ENCODE measurements around the gene GBA2.

GBA2 gene

DNA sequence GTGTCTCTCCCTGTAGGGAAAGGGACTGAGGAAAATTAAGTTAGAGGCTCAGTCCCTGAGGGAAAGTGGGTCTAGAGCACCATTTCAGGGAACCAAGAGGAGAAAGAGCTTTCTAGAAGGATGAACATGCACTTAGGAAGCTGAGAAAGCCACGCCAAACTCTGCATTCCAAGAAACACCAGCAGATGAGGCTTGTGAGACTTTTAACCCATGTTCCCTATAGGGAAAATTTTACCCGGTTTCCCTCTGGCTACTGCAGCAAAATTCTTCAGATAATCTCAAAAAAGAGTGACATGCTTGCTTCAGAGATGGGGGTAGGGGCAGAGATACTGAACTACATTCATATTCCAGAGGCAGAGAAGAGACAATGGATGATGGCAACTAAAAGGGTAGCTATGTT is 25.6 kb downstream of the GBA2 start:
- TF ChIP-seq PPARA (CRISPR knock-in tag; IDR thresholded peaks at IDR 0.05; ENCODE audit: borderline replicate concordance) (no peak), ZC3H10 (CRISPR knock-in tag; IDR thresholded peaks at IDR 0.05) (no peak), OSR1 (CRISPR knock-in tag; IDR thresholded peaks at IDR 0.05) (no peak), ARNTL (CRISPR knock-in tag; IDR thresholded peaks at IDR 0.05; ENCODE audit: borderline replicate concordance, low read depth) (no peak), TOX (CRISPR knock-in tag; IDR thresholded peaks at IDR 0.05; ENCODE audit: borderline replicate concordance) (no peak), ZNF70 (CRISPR knock-in tag; IDR thresholded peaks at IDR 0.05) (no peak), CSDC2 (CRISPR knock-in tag; IDR thresholded peaks at IDR 0.05) (no peak), TCF4 (CRISPR knock-in tag; IDR thresholded peaks at IDR 0.05; ENCODE audit: borderline replicate concordance) (no peak), RARB (CRISPR knock-in tag; IDR thresholded peaks at IDR 0.05) (no peak), ESRRG (CRISPR knock-in tag; IDR thresholded peaks at IDR 0.05) (no peak)
- TF ChIP-seq, protein P1, sequence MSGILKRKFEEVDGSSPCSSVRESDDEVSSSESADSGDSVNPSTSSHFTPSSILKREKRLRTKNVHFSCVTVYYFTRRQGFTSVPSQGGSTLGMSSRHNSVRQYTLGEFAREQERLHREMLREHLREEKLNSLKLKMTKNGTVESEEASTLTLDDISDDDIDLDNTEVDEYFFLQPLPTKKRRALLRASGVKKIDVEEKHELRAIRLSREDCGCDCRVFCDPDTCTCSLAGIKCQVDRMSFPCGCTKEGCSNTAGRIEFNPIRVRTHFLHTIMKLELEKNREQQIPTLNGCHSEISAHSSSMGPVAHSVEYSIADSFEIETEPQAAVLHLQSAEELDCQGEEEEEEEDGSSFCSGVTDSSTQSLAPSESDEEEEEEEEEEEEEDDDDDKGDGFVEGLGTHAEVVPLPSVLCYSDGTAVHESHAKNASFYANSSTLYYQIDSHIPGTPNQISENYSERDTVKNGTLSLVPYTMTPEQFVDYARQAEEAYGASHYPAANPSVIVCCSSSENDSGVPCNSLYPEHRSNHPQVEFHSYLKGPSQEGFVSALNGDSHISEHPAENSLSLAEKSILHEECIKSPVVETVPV (CRISPR knock-in tag; IDR thresholded peaks at IDR 0.05), result no peak
- TF ChIP-seq, protein P2, sequence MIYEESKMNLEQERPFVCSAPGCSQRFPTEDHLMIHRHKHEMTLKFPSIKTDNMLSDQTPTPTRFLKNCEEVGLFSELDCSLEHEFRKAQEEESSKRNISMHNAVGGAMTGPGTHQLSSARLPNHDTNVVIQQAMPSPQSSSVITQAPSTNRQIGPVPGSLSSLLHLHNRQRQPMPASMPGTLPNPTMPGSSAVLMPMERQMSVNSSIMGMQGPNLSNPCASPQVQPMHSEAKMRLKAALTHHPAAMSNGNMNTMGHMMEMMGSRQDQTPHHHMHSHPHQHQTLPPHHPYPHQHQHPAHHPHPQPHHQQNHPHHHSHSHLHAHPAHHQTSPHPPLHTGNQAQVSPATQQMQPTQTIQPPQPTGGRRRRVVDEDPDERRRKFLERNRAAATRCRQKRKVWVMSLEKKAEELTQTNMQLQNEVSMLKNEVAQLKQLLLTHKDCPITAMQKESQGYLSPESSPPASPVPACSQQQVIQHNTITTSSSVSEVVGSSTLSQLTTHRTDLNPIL (CRISPR knock-in tag; IDR thresholded peaks at IDR 0.05; ENCODE audit: low read depth), result no peak
- TF ChIP-seq, protein P3, sequence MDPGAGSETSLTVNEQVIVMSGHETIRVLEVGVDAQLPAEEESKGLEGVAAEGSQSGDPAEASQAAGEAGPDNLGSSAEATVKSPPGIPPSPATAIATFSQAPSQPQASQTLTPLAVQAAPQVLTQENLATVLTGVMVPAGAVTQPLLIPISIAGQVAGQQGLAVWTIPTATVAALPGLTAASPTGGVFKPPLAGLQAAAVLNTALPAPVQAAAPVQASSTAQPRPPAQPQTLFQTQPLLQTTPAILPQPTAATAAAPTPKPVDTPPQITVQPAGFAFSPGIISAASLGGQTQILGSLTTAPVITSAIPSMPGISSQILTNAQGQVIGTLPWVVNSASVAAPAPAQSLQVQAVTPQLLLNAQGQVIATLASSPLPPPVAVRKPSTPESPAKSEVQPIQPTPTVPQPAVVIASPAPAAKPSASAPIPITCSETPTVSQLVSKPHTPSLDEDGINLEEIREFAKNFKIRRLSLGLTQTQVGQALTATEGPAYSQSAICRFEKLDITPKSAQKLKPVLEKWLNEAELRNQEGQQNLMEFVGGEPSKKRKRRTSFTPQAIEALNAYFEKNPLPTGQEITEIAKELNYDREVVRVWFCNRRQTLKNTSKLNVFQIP (CRISPR knock-in tag; IDR thresholded peaks at IDR 0.05; ENCODE audit: borderline replicate concordance, low read depth), result no peak

DNA sequence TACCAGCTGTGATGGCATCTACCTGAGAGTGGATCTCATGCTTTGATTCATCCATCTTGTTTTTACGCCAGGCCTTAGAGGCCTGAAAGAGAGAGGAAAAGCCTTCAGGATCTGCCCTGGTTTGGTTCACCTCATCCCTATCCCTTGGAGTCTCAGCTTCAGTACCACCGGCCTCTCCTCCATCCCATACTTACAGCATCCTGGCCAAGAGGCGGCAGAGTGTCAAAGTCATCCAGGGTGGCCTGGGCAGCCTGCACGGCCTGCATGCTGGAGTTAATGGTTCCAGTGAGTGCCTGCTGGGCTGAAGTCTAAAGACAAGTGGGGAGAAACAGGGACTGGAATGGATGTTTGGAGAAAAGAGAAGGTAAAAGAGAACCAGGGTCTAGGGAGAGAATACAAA is 29.5 kb downstream of the GBA2 start:
- TF ChIP-seq OSR1 (CRISPR knock-in tag; IDR thresholded peaks at IDR 0.05) (no peak), ZFP30 (CRISPR knock-in tag; IDR thresholded peaks at IDR 0.05) (no peak)
- no peak for ATAC-seq

More for the DNA sequence above, 25.6 kb downstream of the GBA2 start:
- ATAC-seq, result no peak

DNA sequence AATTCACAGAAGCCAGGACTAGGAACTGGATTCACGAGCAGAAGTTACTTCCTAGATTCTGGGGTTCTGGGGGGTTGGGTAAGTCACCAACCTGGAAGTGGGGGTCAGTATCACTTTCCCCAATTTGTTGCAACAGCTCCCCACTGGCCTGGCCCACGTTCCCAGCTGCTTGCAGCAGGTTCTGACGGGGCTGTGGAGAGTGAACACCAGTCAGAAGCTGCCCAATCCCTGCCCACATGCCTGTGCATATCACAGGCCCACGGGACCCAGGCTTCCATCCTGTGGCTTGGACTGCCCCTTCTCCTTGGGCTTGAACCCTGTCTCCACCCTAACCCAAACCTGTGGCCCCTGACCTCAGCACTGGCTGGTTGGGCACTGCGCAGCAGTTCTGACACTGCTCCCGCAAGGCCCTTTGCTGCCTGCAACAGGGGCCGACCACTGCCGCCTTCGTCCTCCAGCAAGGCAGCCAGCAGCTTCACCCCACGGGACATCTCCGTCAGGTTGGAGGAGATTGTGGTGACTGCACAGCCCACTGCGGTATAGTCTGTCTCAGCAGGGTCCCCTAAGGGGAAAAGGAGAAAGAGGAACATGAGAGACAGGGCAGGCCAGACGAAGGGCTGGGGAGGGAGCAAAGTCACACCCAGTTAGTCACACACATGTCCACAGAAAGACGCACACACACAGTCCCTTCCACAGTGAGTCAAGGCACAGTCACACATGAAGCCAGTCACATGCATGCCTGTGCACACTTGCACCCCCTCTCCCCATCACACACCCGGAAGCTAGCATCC is 30.1 kb downstream of the GBA2 start:
- TF ChIP-seq TOX (CRISPR knock-in tag; IDR thresholded peaks at IDR 0.05; ENCODE audit: borderline replicate concordance) (no peak), ZNF8 (CRISPR knock-in tag; IDR thresholded peaks at IDR 0.05) (no peak), OSR1 (CRISPR knock-in tag; IDR thresholded peaks at IDR 0.05) (no peak), ZC3H10 (CRISPR knock-in tag; IDR thresholded peaks at IDR 0.05) (no peak), ISL1 (CRISPR knock-in tag; IDR thresholded peaks at IDR 0.05) (no peak), BACH2 (CRISPR knock-in tag; IDR thresholded peaks at IDR 0.05; ENCODE audit: borderline replicate concordance) (no peak), PPARA (CRISPR knock-in tag; IDR thresholded peaks at IDR 0.05; ENCODE audit: borderline replicate concordance) (no peak), TCF4 (CRISPR knock-in tag; IDR thresholded peaks at IDR 0.05; ENCODE audit: borderline replicate concordance) (no peak), GLIS3 (CRISPR knock-in tag; IDR thresholded peaks at IDR 0.05) (no peak), ZFP3 (CRISPR knock-in tag; IDR thresholded peaks at IDR 0.05) (no peak)
- no peak for ATAC-seq

DNA sequence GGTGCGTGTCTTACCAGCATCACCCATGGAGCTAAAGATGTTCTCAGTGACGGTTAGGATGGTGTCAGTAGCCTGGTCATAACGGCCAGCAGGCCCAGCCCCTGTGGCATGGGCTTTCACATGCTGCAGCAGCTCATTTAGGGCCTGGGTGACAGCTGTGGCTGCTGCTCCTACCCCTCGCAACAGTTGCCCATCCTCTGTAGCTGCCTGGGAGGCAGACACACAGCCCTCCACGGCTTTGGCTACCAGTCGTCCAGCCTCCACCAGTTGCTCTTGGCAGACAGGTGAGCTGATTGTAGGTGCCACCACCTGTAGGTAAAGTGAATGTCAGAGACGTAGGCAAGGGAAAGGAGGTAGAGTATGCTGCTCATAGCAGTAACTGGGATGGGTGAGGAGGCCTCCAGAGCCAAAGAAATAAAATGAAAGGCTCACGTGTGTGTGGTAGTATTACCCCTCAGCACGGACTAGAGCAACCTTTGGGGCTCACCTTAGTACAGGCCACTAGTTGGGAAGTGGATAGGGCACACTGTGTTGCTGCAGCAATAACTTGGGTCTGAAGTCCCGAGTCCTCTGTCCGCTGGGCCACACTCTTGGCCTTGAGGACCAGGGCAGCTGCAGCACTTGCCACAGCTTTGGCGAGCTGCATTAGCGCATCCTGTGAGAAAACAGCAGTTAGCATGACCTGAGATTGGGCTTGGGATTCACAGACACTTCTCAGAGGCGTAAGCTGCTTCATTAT is 31.7 kb downstream of the GBA2 start:
- no peak for TF ChIP-seq GLIS3 (CRISPR knock-in tag; IDR thresholded peaks at IDR 0.05)
- TF ChIP-seq, protein P1 (CRISPR knock-in tag; IDR thresholded peaks at IDR 0.05), result no peak
- no peak for TF ChIP-seq OSR1 (CRISPR knock-in tag; IDR thresholded peaks at IDR 0.05)
- TF ChIP-seq, protein P4, sequence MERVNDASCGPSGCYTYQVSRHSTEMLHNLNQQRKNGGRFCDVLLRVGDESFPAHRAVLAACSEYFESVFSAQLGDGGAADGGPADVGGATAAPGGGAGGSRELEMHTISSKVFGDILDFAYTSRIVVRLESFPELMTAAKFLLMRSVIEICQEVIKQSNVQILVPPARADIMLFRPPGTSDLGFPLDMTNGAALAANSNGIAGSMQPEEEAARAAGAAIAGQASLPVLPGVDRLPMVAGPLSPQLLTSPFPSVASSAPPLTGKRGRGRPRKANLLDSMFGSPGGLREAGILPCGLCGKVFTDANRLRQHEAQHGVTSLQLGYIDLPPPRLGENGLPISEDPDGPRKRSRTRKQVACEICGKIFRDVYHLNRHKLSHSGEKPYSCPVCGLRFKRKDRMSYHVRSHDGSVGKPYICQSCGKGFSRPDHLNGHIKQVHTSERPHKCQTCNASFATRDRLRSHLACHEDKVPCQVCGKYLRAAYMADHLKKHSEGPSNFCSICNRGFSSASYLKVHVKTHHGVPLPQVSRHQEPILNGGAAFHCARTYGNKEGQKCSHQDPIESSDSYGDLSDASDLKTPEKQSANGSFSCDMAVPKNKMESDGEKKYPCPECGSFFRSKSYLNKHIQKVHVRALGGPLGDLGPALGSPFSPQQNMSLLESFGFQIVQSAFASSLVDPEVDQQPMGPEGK (CRISPR knock-in tag; IDR thresholded peaks at IDR 0.05; ENCODE audit: borderline replicate concordance), result no peak
- no peak for TF ChIP-seq ZC3H10 (CRISPR knock-in tag; IDR thresholded peaks at IDR 0.05)
- TF ChIP-seq RARB (CRISPR knock-in tag; IDR thresholded peaks at IDR 0.05), result no peak
- no peak for TF ChIP-seq TCF4 (CRISPR knock-in tag; IDR thresholded peaks at IDR 0.05; ENCODE audit: borderline replicate concordance)
- TF ChIP-seq, protein P2 (CRISPR knock-in tag; IDR thresholded peaks at IDR 0.05; ENCODE audit: low read depth), result no peak
- TF ChIP-seq, protein P5, sequence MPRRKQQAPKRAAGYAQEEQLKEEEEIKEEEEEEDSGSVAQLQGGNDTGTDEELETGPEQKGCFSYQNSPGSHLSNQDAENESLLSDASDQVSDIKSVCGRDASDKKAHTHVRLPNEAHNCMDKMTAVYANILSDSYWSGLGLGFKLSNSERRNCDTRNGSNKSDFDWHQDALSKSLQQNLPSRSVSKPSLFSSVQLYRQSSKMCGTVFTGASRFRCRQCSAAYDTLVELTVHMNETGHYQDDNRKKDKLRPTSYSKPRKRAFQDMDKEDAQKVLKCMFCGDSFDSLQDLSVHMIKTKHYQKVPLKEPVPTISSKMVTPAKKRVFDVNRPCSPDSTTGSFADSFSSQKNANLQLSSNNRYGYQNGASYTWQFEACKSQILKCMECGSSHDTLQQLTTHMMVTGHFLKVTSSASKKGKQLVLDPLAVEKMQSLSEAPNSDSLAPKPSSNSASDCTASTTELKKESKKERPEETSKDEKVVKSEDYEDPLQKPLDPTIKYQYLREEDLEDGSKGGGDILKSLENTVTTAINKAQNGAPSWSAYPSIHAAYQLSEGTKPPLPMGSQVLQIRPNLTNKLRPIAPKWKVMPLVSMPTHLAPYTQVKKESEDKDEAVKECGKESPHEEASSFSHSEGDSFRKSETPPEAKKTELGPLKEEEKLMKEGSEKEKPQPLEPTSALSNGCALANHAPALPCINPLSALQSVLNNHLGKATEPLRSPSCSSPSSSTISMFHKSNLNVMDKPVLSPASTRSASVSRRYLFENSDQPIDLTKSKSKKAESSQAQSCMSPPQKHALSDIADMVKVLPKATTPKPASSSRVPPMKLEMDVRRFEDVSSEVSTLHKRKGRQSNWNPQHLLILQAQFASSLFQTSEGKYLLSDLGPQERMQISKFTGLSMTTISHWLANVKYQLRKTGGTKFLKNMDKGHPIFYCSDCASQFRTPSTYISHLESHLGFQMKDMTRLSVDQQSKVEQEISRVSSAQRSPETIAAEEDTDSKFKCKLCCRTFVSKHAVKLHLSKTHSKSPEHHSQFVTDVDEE (CRISPR knock-in tag; IDR thresholded peaks at IDR 0.05), result no peak
- TF ChIP-seq ZNF8 (CRISPR knock-in tag; IDR thresholded peaks at IDR 0.05), result no peak
- TF ChIP-seq PPARA (CRISPR knock-in tag; IDR thresholded peaks at IDR 0.05; ENCODE audit: borderline replicate concordance), result no peak
- no peak for TF ChIP-seq BACH2 (CRISPR knock-in tag; IDR thresholded peaks at IDR 0.05; ENCODE audit: borderline replicate concordance)
- no peak for ATAC-seq
